HG02852 (cell line): ENCODE measurements around the gene HSP90AB1.

Experiments used
- ATAC-seq: cut with Tn5 transposase; IDR thresholded peaks from one replicate; pipeline ENCODE4 v1.9.1; 2021; ENCODE audit warnings: mild to moderate bottlenecking, moderate library complexity; ENCODE audit not compliant: unreplicated experiment

HSP90AB1 gene

DNA sequence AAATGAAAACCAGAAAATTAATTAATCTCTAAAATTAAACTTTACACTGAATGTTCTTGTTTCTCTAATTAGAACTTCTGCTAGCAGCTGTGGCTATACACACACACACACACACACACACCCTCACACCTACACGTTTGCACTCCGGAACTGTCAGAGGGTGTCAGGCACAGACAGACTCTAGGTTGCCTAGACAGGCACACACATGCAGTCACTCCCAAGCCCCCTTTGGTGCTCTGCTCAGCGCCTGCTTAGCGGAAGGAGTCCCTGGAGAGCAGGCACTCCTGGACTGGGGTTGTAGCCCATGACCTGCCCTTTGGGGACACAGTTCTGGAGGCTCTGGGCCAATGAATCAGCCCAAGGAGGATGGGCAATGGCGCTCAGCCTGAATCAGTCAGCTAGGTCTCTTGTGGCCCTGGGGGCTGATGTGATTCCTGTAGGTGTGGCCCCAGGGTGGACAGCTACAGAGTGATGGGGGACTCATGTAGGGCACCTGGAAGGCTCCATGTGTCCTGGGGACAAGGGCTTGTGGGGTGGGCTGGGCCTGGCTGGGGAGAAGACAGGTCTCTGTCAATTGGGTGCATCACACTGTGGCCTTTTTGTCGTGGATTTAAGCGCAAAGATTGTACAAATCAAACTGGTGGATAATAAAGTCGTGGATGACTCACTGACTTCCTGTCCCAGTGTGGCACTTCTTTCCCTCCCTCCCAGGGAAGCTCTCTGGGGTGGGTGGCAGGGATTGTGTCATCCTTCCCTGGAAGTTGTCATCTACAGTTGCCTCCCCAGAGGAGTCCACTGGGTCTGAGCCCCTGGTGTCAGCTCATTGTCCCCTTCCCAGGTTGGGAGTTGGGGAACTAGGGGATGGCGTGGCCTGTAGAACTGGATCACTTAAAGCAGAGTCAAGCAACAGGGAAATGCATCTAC is 32.1 kb downstream of the HSP90AB1 start:
- no peak for ATAC-seq

DNA sequence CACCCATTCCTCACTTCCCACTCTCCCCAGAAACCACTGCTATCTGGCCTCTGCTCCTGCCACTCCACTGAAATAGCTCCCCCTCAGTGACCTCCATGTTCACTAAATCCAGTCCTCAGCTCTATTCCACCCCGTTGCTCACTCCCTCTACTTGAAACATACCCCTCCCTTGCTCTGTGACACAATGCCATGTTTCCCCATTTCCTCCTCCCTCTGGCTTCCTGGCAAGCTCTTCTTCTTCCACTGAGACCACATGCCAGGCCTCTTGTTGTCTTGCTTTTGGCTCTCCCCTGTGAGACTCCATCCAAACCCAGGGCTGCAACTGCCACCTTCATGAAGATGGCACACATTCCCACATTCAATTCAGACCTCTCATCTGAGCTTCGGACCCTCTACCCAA is 37.2 kb downstream of the HSP90AB1 start:
- no peak for ATAC-seq

- ATAC-seq: no peak
Observed at GRCh38 chr6:44284867-44285266, 38.0 kb downstream of the HSP90AB1 start.

DNA sequence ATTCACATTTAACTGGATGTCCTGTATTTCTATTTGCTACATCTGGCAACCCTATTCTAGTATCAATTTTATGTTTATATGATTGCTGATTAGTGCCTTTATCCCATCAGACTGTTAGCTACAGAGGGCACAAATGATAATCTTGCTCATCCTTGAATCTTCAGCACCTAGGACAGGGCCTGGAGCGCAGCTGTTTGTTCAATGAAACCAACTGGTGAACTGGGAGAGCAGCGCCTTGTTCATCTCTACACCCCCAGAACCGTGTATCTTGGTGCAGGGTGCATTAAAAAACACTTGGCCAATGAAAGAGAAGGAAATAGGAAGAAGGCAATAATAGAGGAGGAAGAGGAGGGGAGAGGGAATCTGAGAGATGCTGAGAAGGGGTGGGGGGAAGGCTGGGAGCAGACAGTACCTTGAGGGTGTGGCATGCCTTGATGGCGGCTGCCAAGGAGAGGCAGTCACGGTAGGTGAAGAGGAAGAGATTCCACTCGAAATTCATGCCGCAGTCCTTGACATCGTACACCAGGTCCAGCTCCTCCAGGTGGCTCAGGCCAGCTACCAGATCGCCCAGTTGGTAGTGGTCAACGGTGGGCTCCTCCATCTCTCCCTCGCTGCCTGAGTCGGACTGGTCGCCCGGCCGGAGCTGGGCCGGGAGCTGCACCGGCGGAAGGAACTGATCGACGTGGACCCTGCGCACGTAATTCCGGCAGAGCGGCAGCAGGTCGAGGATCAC is 38.8 kb downstream of the HSP90AB1 start:
- no peak for ATAC-seq

DNA sequence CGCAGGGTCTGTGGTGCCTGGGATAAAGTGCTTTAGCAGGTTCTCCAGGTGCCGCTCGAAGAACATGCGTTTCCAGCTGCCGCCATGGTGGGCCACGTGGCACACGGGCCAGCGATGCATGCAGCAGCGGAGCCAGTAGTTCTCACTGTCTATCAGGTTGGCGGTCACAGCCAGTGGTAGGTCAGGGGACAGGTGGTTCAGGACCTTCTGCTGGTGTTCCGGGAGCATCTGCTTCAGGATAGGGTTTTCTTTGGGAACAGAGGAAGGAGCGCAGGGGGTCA is 39.3 kb downstream of the HSP90AB1 start:
- ATAC-seq: no peak

- no peak for ATAC-seq
Observed at GRCh38 chr6:44286747-44287146, 39.8 kb downstream of the HSP90AB1 start.

DNA sequence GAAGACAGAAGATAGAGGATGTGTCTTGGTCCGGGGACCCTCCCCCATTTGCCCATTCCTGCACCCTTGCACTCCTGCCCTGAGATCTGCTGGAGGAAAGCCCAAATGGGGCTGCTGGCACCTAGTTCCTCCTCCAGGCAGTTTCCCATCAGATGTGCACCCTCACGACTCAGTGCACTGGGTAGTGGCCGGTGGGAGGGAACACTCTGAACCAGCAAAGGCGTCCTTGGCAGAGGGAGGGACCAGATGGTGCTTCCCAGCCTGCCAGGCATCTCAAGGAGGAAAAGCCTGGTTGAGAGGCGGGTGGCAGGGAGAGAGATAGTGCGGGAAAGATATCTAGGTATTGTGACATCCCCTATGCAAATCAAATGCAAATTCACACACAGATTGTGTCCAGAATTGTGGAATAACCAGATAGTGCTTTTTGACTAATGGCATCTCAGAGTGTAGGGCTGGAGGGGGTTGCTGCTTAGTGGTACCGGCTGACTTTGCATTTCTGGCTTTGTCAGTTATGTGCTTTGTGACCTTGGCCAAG is 42.9 kb downstream of the HSP90AB1 start:
- no peak for ATAC-seq

GRCh38 chr6:44291841-44292240 is 44.9 kb downstream of the HSP90AB1 start:
- no peak for ATAC-seq

DNA sequence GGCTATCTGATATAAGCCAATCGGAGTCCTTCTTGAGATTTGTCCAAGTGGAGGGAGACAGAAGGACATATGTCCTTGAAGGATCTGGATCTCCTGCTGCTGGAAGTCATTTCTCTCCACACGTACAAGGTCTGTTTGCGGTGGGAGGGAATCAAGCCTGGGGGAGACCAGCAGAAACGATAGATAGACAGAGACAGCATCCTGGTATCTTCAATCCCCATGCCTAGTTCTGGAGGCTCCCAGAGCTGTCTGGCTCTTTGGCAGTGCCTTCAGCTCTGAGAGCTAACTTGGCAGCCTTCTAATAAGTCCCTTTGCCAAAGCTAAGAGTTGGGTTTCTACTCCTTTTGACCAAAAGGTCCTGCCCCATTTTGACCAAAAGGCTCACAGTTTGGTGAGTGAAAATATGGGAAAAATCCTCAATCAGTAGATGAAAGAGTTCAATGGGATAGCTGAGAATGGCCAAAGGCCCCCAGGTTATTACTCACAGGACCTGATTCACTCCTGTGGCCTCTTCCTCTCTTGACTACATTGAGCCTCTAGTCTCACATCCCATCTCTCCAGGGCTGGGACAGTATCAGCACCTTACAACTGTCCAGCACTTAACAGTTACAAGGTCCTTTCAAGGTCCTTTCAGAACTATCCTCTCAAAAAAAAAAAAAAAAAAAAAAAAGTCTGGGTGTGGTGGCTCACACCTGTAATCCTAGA is 45.9 kb downstream of the HSP90AB1 start:
- no peak for ATAC-seq

DNA sequence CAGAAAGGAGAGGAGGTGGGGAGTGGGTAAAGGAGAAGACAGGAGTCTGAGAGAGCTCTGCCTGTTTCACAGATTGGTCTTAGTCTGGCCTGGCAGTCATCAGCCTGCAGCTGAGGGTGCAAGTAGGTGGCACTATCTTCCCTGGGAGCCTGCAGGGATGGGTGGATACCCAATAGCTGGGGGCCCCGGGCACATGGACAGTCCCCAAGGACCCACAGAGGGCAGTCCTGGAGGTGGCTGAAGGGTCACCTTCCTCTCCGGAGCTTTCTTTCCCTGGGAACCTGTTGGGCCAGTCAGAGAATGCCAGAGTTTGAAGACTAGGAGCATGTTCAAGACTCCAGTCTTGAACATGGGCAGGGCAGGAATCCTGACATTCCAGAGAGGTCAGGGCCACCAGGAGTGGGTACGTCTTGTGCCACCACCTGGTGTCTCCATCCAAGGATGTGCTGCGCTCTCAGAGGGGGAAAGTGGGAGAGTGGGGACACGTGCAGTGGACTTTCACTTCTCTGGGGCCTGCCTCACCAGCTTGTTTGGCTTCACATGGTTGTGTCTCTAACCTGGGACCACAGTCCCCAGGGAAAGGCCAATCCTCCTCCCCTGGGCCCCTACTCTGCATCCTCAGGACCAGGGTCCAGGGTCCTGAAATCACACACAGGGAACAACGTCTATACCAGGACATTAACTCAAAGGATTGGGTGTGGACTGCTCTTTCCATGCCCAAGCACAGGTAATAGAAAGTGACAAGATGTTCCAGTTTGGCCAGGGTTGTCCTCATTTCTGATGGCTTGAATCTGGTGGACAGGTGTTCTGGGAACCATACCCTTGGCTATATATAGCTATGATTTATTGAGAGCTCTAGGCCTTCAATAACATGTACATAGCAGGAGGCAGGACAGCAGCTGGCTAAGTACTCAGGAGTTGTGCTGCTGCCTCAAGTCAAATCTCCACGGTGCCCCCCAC is 48.2 kb downstream of the HSP90AB1 start:
- ATAC-seq: no peak

DNA sequence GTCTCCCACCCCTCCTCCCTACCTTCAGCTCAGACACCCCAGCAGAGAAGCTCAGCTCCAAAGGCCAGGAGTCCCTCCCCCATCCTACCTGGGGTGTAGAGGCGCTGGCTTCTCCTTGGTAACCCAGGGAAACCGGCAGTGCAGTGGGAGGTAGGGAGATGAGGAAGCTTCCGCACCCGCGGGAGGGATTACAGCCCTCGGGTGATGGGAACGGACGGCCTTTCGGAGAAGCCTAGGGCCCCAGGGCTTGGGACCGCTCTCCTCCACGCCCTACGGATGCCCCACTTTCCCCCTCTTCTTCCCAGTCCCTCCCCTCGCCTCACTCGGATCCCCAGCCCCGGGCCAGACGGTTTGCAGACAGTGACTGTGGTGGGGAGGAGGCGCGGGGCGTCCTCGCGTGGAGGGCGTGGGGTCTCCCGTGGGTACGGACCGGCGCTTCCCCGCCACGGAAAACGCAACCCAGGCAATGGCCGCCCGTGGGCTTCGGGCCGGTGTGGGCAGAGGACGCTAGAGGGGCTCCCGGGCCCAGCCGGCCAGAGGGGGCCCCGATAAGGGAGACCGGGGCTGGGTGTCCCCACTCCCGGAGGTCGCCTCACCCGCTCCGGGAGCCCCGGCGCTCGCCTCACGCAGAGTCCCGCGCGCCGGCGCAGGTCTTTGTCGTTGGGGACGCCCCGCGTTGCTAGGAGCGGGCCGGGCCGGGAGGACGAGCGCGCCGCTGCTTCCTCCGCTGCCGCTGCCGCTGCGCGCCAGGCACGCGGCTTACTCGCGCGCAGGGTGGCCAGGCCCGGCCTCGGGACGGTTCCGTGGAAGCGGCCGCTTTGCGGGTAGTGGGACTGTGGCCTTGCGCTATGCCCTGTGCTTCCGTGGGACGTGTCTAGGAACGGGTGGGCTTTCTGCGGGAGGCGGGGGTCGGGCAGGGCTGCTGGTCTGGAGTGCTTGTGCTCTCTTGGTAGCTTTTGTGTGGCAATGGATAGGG is 50.5 kb downstream of the HSP90AB1 start:
- ATAC-seq: no peak

- no peak for ATAC-seq
Observed at GRCh38 chr6:44298055-44298803, 51.3 kb downstream of the HSP90AB1 start.

- no peak for ATAC-seq
Observed at GRCh38 chr6:44298864-44299263, 52.0 kb downstream of the HSP90AB1 start.

DNA sequence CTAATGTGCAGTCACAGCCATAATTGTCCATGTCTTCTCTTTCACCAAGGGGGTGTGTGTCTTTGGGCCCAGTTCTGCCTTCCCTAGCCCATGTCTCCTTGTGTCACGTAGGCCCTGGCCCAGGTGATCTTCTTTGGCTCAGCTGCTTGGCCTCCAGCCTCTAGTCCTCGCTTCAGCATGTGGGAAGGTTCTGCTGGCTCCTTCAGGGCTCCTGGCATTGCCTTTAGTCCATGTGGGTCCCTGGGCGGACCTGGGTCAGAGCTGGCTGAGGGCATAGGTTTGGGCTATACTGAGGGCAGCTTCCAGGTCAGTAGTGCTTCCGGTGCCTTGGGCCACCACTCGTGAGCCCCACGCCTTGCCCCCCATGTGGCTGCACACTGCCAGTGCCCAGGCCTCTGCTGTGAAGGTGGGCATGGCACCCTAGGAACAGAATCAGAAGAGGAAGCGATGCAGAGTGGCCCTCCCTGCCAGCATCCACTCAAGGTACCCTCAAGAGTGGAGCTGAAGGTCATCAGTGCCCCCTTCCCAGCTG is 53.5 kb downstream of the HSP90AB1 start:
- ATAC-seq: no peak

DNA sequence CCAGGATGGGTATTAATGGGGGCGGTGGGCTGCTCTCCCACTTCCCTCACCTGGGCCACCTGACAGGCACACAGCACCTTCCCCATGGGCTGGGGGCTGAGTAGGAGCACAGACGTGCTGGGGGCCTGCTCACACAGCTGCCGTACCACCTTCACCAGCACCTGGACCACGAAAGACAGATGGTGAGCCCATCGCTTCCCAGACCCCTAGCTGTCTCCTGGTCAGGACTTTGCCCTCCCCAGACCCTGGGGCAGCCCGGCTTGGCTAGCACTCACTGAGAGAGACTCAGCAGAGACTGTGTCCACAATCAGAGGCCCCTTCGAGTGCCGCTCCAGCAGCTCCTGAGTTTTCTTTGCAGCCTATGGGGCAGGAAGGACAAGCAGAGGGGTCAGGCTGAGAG is 54.2 kb downstream of the HSP90AB1 start:
- ATAC-seq: no peak

DNA sequence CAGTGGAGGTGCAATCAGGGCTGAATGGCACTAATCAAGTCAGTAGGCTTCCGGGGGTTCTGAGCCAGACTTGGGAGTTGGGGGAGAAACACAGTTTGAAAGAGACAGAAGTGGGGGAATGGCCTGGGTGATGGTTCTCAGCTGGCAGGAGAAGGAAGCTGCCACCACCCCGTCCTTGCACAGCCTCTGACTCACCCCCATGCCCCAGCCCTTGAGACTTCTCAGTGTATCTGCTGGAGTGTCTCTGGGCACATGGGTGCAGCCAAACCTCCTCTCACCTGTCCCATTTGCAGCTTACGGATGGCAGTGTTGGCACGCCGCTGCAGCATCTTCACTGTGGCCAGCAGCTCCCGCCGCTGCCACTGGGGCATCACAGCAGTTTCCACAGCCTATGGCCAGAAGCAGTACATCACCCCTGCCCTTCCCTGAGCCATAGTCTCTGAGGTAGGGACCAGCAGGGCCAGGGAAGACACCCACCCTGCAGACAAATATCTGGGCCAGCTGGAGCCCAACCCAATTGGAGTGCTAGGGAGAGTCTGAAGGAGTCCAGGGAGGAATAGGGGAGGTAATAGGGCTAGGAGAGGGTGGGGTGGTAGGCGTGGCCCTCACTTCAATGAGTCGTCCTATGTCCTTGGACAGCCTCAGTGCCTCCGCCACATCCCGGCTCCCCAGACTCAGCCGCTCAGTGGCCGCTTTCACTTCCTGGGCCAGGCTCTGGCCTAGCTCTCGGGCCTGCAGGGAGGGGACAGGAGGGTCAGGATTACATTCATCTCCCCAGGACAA is 55.1 kb downstream of the HSP90AB1 start:
- no peak for ATAC-seq

DNA sequence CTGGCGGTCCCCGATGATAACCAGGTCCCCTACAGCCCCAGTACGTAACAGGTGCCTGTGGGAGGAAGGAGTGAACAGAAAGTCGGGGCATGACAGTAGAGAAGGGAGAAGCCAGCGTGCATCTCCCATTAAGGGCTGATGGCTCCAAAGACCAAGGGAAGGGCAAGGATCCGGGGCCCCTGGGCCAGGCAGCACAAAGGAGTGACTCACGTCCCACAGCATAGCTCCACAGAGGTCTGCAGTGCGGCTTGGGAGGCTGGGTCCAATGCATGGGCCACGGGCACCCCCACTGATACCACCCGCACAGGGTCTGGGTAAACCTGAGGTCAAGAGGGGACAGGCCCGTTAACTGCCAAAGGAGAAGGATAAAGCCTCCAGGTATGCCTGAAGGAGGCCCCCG is 56.0 kb downstream of the HSP90AB1 start:
- ATAC-seq: no peak
